Left ventricle myocardium inferior (tissue), 1 donor: ENCODE data around the gene GNAI3. TPM values are rescaled to one million over a fixed set of nuclear protein-coding genes. Genes with fewer than 3 reads are reported as not detected.
A peak's percentile ranks its signal among the peaks of the same experiment; 100 is the strongest.

Source experiments
- DNase-seq: peaks from one replicate; pipeline ENCODE4 v3.0.0-alpha.2; 2020
- H3K27ac ChIP-seq: fragments of 200-600 bp; replicated peaks from 2 replicates; pipeline ENCODE4 v1.8.0; 2021
- H3K27me3 ChIP-seq: fragments of 200-600 bp; 2 replicates; pipeline ENCODE4 v1.8.0; 2021; ENCODE audit warnings: low read depth
- H3K36me3 ChIP-seq: fragments of 200-600 bp; 2 replicates; pipeline ENCODE4 v1.8.0; 2021
- H3K4me1 ChIP-seq: fragments of 200-600 bp; 2 replicates; pipeline ENCODE4 v1.8.0; 2021
- H3K4me3 ChIP-seq: fragments of 200-600 bp; 2 replicates; pipeline ENCODE4 v1.8.0; 2021; ENCODE audit warnings: mild to moderate bottlenecking, moderate library complexity
- H3K9me3 ChIP-seq: fragments of 200-600 bp; replicated peaks from 2 replicates; pipeline ENCODE4 v1.8.0; 2021
- intact Hi-C: fragments of 100-400 bp; cut with micrococcal nuclease; formaldehyde crosslinking; loops from one replicate; pipeline ENCODE4 v1.11.0; 2022
- total RNA-seq: library from RNA; stranded (reverse); fragmentation: NEBNext Ultra II Directional; extraction: Animal tissue kit (Norgen Biotek cat#: 25700); gene quantifications from one replicate; pipeline ENCODE4 v1.2.1, GENCODE V29; 2021
- TF ChIP-seq, protein P1 (sequence below): fragments of 200-600 bp; IDR thresholded peaks from 2 replicates; pipeline ENCODE4 v1.8.0; 2021; ENCODE audit warnings: antibody characterized with exemption, mild to moderate bottlenecking, borderline replicate concordance
- donor health status: DM: no; HTN: yes; CAD: no; lungs with severe emphysema.

GNAI3 gene
- total RNA-seq, 1 donor from 2014 or later: 2.0 TPM

DNA sequence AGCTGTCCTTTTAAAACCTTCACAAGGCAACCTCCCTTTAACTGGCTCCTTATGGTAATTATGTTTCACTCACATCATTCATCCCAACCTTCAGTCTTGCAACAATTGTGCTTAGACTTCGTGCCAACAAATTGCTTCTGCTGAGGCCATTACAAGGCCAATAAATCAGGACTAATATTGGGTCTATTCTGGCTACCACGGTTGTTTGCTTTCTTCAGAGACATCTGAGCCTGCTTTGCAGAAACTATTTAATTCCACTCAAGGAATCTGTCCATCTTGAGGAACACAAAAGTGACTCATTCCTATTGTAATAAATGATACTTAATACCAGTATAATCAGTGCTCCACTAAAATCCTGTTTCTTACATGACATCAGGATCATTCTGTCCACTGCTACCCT is 104.9 kb downstream of the GNAI3 start:
- no peak for DNase-seq
- H3K27ac ChIP-seq: no peak overlapping the region
- H3K9me3 ChIP-seq: no peaks in the 10 kb centered on the region
- TF ChIP-seq, protein P1, sequence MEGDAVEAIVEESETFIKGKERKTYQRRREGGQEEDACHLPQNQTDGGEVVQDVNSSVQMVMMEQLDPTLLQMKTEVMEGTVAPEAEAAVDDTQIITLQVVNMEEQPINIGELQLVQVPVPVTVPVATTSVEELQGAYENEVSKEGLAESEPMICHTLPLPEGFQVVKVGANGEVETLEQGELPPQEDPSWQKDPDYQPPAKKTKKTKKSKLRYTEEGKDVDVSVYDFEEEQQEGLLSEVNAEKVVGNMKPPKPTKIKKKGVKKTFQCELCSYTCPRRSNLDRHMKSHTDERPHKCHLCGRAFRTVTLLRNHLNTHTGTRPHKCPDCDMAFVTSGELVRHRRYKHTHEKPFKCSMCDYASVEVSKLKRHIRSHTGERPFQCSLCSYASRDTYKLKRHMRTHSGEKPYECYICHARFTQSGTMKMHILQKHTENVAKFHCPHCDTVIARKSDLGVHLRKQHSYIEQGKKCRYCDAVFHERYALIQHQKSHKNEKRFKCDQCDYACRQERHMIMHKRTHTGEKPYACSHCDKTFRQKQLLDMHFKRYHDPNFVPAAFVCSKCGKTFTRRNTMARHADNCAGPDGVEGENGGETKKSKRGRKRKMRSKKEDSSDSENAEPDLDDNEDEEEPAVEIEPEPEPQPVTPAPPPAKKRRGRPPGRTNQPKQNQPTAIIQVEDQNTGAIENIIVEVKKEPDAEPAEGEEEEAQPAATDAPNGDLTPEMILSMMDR: no peak
- H3K27me3 ChIP-seq: no peaks in the 10 kb centered on the region
- intact Hi-C loops: no loop called here
- no peak overlapping the region for H3K4me3 ChIP-seq
- peaks cover 4% of the 10 kb centered on the region for H3K36me3 ChIP-seq
- peaks cover 35% of the 10 kb centered on the region for H3K4me1 ChIP-seq

DNA sequence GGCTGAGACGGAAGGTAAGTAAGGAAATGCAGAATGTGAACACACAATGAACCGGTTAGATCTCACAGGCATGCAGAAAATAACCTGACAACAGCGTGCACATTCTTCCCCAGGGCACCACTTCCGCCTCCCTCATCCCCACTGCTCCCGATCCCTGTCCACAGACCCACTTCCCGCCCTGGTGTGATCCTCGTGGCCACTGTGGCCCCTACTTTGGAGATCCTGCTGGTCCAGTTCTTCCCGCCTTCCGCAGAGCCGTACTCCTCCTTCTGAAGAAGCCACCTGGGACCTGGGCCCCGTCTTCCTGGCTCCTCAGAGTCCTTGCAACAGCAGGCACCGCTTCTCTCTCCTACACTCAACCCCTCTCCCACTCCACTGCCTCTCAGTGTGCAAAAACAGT is 106.1 kb downstream of the GNAI3 start:
- H3K4me1 ChIP-seq: peaks cover 40% of the 10 kb centered on the region
- H3K27ac ChIP-seq: no peak overlapping the region
- no peaks in the 10 kb centered on the region for H3K9me3 ChIP-seq
- TF ChIP-seq, protein P1: no peak
- intact Hi-C loops: no loop called here
- DNase-seq: no peak
- H3K36me3 ChIP-seq: peaks cover 12% of the 10 kb centered on the region
- H3K4me3 ChIP-seq: no peak overlapping the region
- no peaks in the 10 kb centered on the region for H3K27me3 ChIP-seq

DNA sequence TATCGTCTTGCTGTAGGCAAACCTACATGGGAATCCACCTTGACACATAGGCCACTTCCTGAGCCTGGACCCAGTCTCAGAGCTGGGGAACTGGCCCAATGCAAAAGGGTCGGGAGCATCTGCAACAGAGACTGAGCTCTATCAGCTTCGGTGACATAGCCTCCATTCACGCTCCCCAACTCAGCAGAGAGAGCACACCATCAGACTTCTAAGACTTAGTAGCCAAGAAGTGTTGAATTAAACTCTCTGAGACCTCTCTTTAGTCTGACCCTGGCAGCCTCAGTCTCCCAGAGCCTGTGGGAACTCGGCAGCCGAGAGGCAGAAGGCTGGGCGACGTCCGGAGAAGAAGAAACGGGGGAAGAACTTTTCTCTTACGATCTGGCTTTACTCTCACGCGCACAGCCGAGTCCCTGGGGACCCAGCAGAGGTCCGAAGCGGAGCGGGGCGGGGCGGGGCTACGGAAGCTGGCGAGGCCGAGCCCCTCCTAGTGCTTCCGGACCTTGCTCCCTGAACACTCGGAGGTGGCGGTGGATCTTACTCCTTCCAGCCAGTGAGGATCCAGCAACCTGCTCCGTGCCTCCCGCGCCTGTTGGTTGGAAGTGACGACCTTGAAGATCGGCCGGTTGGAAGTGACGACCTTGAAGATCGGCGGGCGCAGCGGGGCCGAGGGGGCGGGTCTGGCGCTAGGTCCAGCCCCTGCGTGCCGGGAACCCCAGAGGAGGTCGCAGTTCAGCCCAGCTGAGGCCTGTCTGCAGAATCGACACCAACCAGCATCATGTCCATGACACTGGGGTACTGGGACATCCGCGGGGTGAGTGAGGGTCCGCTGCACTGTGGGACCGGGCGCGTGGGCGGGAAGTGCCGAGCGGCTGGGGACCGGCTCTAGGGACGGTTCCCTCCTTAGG is 107.5 kb downstream of the GNAI3 start, which contains the start of gene GSTM4:
Gene GSTM4, plus strand, starts transcription at position 485 of the 905 bp plus-strand sequence. Its CDS starts 291 bp downstream, at position 776.
- peak within 1 kb of the TSS; percentile 68 for H3K4me3 ChIP-seq
- TF ChIP-seq, protein P1: no peak
- H3K27me3 ChIP-seq: no peaks in the 10 kb centered on the region
- H3K4me1 ChIP-seq: peaks cover 40% of the 10 kb centered on the region
- H3K27ac ChIP-seq: peak within 1 kb of the TSS; percentile 87
- H3K9me3 ChIP-seq: no peaks in the 10 kb centered on the region
- peak; percentile 92 for DNase-seq
- intact Hi-C loops: no loop called here
- peaks cover 25% of the 10 kb centered on the region for H3K36me3 ChIP-seq

DNA sequence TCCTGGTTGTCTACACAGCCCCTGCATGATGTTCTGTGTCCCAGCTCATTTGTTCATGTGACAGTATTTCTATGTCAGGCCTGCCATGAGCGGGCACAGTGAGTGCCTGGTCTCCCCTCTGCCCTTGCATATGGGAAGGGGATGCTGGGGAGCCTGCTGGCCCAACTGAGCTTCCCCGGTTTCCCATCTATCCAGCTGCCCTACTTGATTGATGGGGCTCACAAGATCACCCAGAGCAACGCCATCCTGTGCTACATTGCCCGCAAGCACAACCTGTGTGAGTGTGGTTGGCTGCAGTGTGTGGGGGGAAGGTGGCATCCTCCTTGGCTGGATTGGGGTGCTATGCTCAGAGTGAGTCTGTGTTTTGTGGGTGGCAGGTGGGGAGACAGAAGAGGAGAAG is 109.0 kb downstream of the GNAI3 start:
- Histone ChIP-seq H3K27me3 (no peaks in the 10 kb centered on the region), H3K36me3 (peaks cover 37% of the 10 kb centered on the region), H3K27ac (no peak overlapping the region), H3K9me3 (no peaks in the 10 kb centered on the region), H3K4me1 (peaks cover 40% of the 10 kb centered on the region), H3K4me3 (no peak overlapping the region)
- TF ChIP-seq, protein P1: no peak
- intact Hi-C loops: no loop called here
- no peak for DNase-seq

DNA sequence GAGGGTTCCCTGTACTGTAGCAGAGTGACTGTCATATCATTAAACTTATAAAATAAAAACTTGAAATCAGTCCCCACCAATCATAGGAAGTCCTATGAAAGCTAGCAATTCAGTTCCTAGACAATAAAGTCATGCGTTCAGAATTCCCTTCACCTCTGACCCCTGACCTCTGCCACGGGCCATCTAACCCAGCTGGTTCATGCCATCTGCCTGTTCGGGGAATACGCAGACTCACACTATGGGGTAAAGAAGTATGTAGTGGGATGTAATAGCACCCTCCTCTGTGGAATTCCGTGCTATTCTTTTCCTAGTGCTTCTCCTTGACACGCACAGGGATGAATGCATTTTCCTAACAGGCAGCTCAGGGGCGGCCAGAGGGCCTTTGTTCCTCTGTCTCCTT is 109.6 kb downstream of the GNAI3 start:
- TF ChIP-seq, protein P1: no peak
- Histone ChIP-seq H3K4me1 (peaks cover 40% of the 10 kb centered on the region), H3K27ac (no peak overlapping the region), H3K36me3 (peaks cover 37% of the 10 kb centered on the region), H3K9me3 (no peaks in the 10 kb centered on the region), H3K4me3 (no peak overlapping the region), H3K27me3 (no peaks in the 10 kb centered on the region)
- DNase-seq: no peak
- intact Hi-C loops: no loop called here
